WTC11 (cell line): ENCODE results near the gene OR2T35. TPM values are rescaled to one million over a fixed set of nuclear protein-coding genes. Genes with fewer than 3 reads are reported as not detected.
"Not testable (repeated sequence)": the region's sequence is repeated elsewhere in the genome, so short reads cannot be mapped to it uniquely, and the experiment has no call there.

Source experiments
- ATAC-seq: fragments of 200-7000 bp; cut with Tn5 transposase; 2 replicates; pipeline ENCODE4 v1.10.0; 2021; ENCODE audit warnings: mild to moderate bottlenecking, moderate library complexity
- CTCF ChIA-PET: fragments of 300-600 bp; sonication (Branson Sonifier 250); formaldehyde crosslinking; loops from one replicate; lab custom pipeline; 2021; ENCODE audit warnings: antibody characterized with exemption; lab: Charles Lee
- POLR2A ChIA-PET: fragments of 350-600 bp; sonication (Branson Sonifier 250); formaldehyde crosslinking; loops from one replicate; lab custom pipeline; 2021; ENCODE audit warnings: antibody characterized with exemption; lab: Charles Lee
- DNase-seq: peaks from one replicate; pipeline ENCODE4 v3.0.0; 2021; ENCODE audit warnings: low spot score
- H3K27ac Mint-ChIP-seq: 2 replicates; pipeline ENCODE4 v1.8.0; 2021; ENCODE audit warnings: mixed read lengths
- H3K27me3 Mint-ChIP-seq: 2 replicates; pipeline ENCODE4 v1.8.0; 2021; ENCODE audit warnings: low read depth, mild to moderate bottlenecking, moderate library complexity, mixed read lengths
- H3K36me3 Mint-ChIP-seq: 2 replicates; pipeline ENCODE4 v1.8.0; 2021; ENCODE audit warnings: mixed read lengths
- H3K4me1 Mint-ChIP-seq: 2 replicates; pipeline ENCODE4 v1.8.0; 2022; ENCODE audit warnings: mixed read lengths
- H3K4me3 Mint-ChIP-seq: 2 replicates; pipeline ENCODE4 v1.8.0; 2021; ENCODE audit warnings: mild to moderate bottlenecking, moderate library complexity, mixed read lengths
- H3K9me3 Mint-ChIP-seq: 2 replicates; pipeline ENCODE4 v1.8.0; 2021; ENCODE audit warnings: mixed read lengths
- ARID4B ChIP-seq: sonication (generic); formaldehyde crosslinking; IDR thresholded peaks from 2 replicates; pipeline ENCODE4 v1.8.0; 2023; ENCODE audit warnings: missing genetic modification reagents, mild to moderate bottlenecking, borderline replicate concordance
- CTCF ChIP-seq: fragments of 200-600 bp; IDR thresholded peaks from 2 replicates; pipeline ENCODE4 v1.8.0; 2022; ENCODE audit warnings: antibody characterized with exemption
- HMGA2 ChIP-seq: fragments of 250-450 bp; sonication (Bioruptor Pico); IDR thresholded peaks from 2 replicates; pipeline ENCODE4 v1.4.0; 2021; ENCODE audit warnings: mild to moderate bottlenecking, moderate library complexity
- NFE2L1 ChIP-seq: sonication (generic); formaldehyde crosslinking; IDR thresholded peaks from 2 replicates; pipeline ENCODE4 v1.8.1; 2023; ENCODE audit warnings: missing genetic modification reagents
- RORB ChIP-seq: fragments of 250-450 bp; sonication (Bioruptor Pico); IDR thresholded peaks from 2 replicates; pipeline ENCODE4 v1.9.0; 2021; ENCODE audit warnings: mild to moderate bottlenecking
- ZNF121 ChIP-seq: sonication (generic); formaldehyde crosslinking; IDR thresholded peaks from 2 replicates; pipeline ENCODE4 v1.8.0; 2023; ENCODE audit warnings: missing genetic modification reagents
- ZNF263 ChIP-seq: sonication (generic); formaldehyde crosslinking; IDR thresholded peaks from 2 replicates; pipeline ENCODE4 v1.8.1; 2022; ENCODE audit warnings: low read depth, mild to moderate bottlenecking, moderate library complexity, missing genetic modification reagents
- total RNA-seq: library from RNA; stranded (reverse); gene quantifications from 3 replicates; pipeline ENCODE4 v1.2.3, GENCODE V29; 2021

The OR2T35 gene
- total RNA-seq, 1 experiment from 2014 or later = not detected

- H3K36me3 Mint-ChIP-seq, H3K27me3 Mint-ChIP-seq, H3K27ac Mint-ChIP-seq, CTCF ChIA-PET, H3K4me1 Mint-ChIP-seq, ATAC-seq, DNase-seq, POLR2A ChIA-PET, H3K4me3 Mint-ChIP-seq: not testable (repeated sequence)
- H3K9me3 Mint-ChIP-seq = peaks cover 18% of the 10 kb centered on the region
Measured at GRCh38 chr1:248648770-248649536, 3.9 kb upstream of the OR2T35 start.

- CTCF ChIA-PET, H3K4me1 Mint-ChIP-seq, H3K27me3 Mint-ChIP-seq, H3K36me3 Mint-ChIP-seq, DNase-seq, H3K27ac Mint-ChIP-seq, POLR2A ChIA-PET, H3K9me3 Mint-ChIP-seq, H3K4me3 Mint-ChIP-seq, ATAC-seq: not testable (repeated sequence)
Measured at GRCh38 chr1:248642971-248643651, 2.0 kb downstream of the OR2T35 start.

- H3K9me3 Mint-ChIP-seq, ATAC-seq, H3K27ac Mint-ChIP-seq, H3K36me3 Mint-ChIP-seq, H3K4me1 Mint-ChIP-seq, CTCF ChIA-PET, DNase-seq, H3K4me3 Mint-ChIP-seq, POLR2A ChIA-PET, H3K27me3 Mint-ChIP-seq: not testable (repeated sequence)
Measured at GRCh38 chr1:248641583-248641982, 3.5 kb downstream of the OR2T35 start.

- H3K9me3 Mint-ChIP-seq, H3K27ac Mint-ChIP-seq, H3K27me3 Mint-ChIP-seq, POLR2A ChIA-PET, H3K36me3 Mint-ChIP-seq, ATAC-seq, H3K4me1 Mint-ChIP-seq, H3K4me3 Mint-ChIP-seq, DNase-seq, CTCF ChIA-PET: not testable (repeated sequence)
Measured at GRCh38 chr1:248640906-248641305, 4.2 kb downstream of the OR2T35 start.

GRCh38 chr1:248639652-248640051, 5.4 kb downstream of the OR2T35 start:
- POLR2A ChIA-PET, DNase-seq, H3K27ac Mint-ChIP-seq, CTCF ChIA-PET, H3K9me3 Mint-ChIP-seq, ATAC-seq, H3K4me1 Mint-ChIP-seq, H3K4me3 Mint-ChIP-seq, H3K27me3 Mint-ChIP-seq, H3K36me3 Mint-ChIP-seq: not testable (repeated sequence)

GRCh38 chr1:248636612-248637011, 8.5 kb downstream of the OR2T35 start:
- H3K27ac Mint-ChIP-seq, H3K4me3 Mint-ChIP-seq, ATAC-seq, H3K36me3 Mint-ChIP-seq, H3K4me1 Mint-ChIP-seq, POLR2A ChIA-PET, H3K27me3 Mint-ChIP-seq, H3K9me3 Mint-ChIP-seq, DNase-seq, CTCF ChIA-PET: not testable (repeated sequence)

- DNase-seq, H3K4me3 Mint-ChIP-seq, ATAC-seq, POLR2A ChIA-PET, H3K27me3 Mint-ChIP-seq, CTCF ChIA-PET, H3K9me3 Mint-ChIP-seq, H3K4me1 Mint-ChIP-seq, H3K27ac Mint-ChIP-seq: not testable (repeated sequence)
- H3K36me3 Mint-ChIP-seq = peaks cover 20% of the 10 kb centered on the region
Measured at GRCh38 chr1:248634991-248635390, 10.1 kb downstream of the OR2T35 start, which contains the start of gene OR2T11. TSS of gene OR2T11 (minus strand) at chr1:248635091. CDS start at chr1:248627128, 7,963 bp downstream.

GRCh38 chr1:248631354-248632008, 13.6 kb downstream of the OR2T35 start:
- H3K4me3 Mint-ChIP-seq = no peak overlapping the region
- ChIA-PET POLR2A (no interaction called here), CTCF (no interaction called here)
- H3K27ac Mint-ChIP-seq = no peak overlapping the region
- peaks cover 43% of the 10 kb centered on the region for H3K36me3 Mint-ChIP-seq
- no peak for ATAC-seq
- DNase-seq = no peak
- no peaks in the 10 kb centered on the region for H3K4me1 Mint-ChIP-seq
- H3K27me3 Mint-ChIP-seq = peaks cover 13% of the 10 kb centered on the region
- H3K9me3 Mint-ChIP-seq = peaks cover 8% of the 10 kb centered on the region
- TF ChIP-seq ZNF121 (no peak), HMGA2 (CRISPR knock-in tag) (no peak), CTCF (no peak), ARID4B (CRISPR knock-in tag) (no peak), NFE2L1 (no peak), ZNF263 (CRISPR knock-in tag) (no peak), RORB (CRISPR knock-in tag) (no peak)
